K562 (cell line): ENCODE data around the gene PUSL1. TPM values are rescaled to one million over a fixed set of nuclear protein-coding genes. Genes with fewer than 3 reads are reported as not detected.

Experiments
- CBX2 ChIP-seq: fragments of 200-600 bp; sonication (generic); IDR thresholded peaks from one replicate; pipeline ENCODE4 v1.6.1; 2012; ENCODE audit warnings: mild to moderate bottlenecking, low read length, inconsistent platforms; ENCODE audit not compliant: insufficient read depth, poor library complexity, severe bottlenecking
- CCNT2 ChIP-seq: IDR thresholded peaks from 2 replicates; pipeline ENCODE4 v1.6.1; 2011; ENCODE audit warnings: borderline replicate concordance, low read depth, mild to moderate bottlenecking, moderate library complexity, mixed read lengths, low read length; ENCODE audit not compliant: insufficient read length; ENCODE audit errors: extremely low read depth
- CREB1 ChIP-seq, 2 experiments: sonication (generic) in 1 of 2; formaldehyde crosslinking in 1 of 2; IDR thresholded peaks; 2 replicates each; pipeline versions ENCODE4 v1.6.1 to v1.8.0; 2012 to 2022; ENCODE audit warnings: inconsistent platforms in 1 of 2, mild to moderate bottlenecking in 1 of 2, missing genetic modification reagents in 1 of 2, moderate library complexity in 1 of 2
- DIDO1 ChIP-seq: fragments of 450-650 bp; IDR thresholded peaks from 2 replicates; pipeline ENCODE4 v1.6.1; 2016; ENCODE audit warnings: low read depth, missing biosample characterization, missing genetic modification characterization
- EZH2 ChIP-seq: IDR thresholded peaks from 2 replicates; pipeline ENCODE4 v1.6.1; 2012; ENCODE audit warnings: low read depth, mild to moderate bottlenecking, inconsistent platforms, low read length, borderline replicate concordance
- FIP1L1 ChIP-seq: fragments of 200-400 bp; formaldehyde crosslinking; IDR thresholded peaks from 2 replicates; pipeline ENCODE4 v1.6.1; 2018; ENCODE audit warnings: mild to moderate bottlenecking, low read depth, low read length; ENCODE audit not compliant: poor library complexity, severe bottlenecking
- HNRNPL ChIP-seq: fragments of 200-400 bp; formaldehyde crosslinking; IDR thresholded peaks from 2 replicates; pipeline ENCODE4 v1.6.1; 2017; ENCODE audit warnings: low read depth, mild to moderate bottlenecking, low read length
- HNRNPUL1 ChIP-seq: fragments of 200-400 bp; formaldehyde crosslinking; IDR thresholded peaks from 2 replicates; pipeline ENCODE4 v1.6.1; 2017; ENCODE audit warnings: low read length
- IRF9 ChIP-seq: fragments of 450-650 bp; IDR thresholded peaks from 2 replicates; pipeline ENCODE4 v1.6.1; 2016; ENCODE audit warnings: missing biosample characterization, missing genetic modification characterization
- NFIX ChIP-seq: fragments of 250-450 bp; sonication (Bioruptor Pico); IDR thresholded peaks from 2 replicates; pipeline ENCODE4 v1.4.0; 2020; ENCODE audit warnings: low read depth, mild to moderate bottlenecking, moderate library complexity
- NR3C1 ChIP-seq: sonication (generic); formaldehyde crosslinking; IDR thresholded peaks from 2 replicates; pipeline ENCODE4 v1.8.1; 2022; ENCODE audit warnings: missing genetic modification reagents
- PBX2 ChIP-seq, 2 experiments: IDR thresholded peaks in 1 of 2; conservative IDR thresholded peaks in 1 of 2; 2 replicates each; pipeline ENCODE4 v1.6.1; 2016; ENCODE audit warnings: low read depth in 2 of 2, mild to moderate bottlenecking in 1 of 2, missing compliant biosample characterization in 1 of 2, missing genetic modification characterization in 1 of 2, moderate library complexity in 1 of 2
- RBM34 ChIP-seq: fragments of 200-400 bp; formaldehyde crosslinking; IDR thresholded peaks from 2 replicates; pipeline ENCODE4 v1.6.1; 2018; ENCODE audit warnings: low read length, borderline replicate concordance; ENCODE audit not compliant: insufficient read depth
- RHOXF2B ChIP-seq: fragments of 250-450 bp; sonication (Bioruptor Pico); conservative IDR thresholded peaks from 2 replicates; pipeline ENCODE4 v1.5.1; 2021
- SMAD3 ChIP-seq: fragments of 450-650 bp; formaldehyde crosslinking; conservative IDR thresholded peaks from 2 replicates; pipeline ENCODE4 v1.4.0; 2020; ENCODE audit warnings: mild to moderate bottlenecking
- SMARCB1 ChIP-seq: IDR thresholded peaks from 2 replicates; pipeline ENCODE4 v1.6.1; 2011; ENCODE audit warnings: improper control_type of control experiment, low read depth; ENCODE audit not compliant: insufficient read length
- SNRNP70 ChIP-seq: fragments of 200-400 bp; formaldehyde crosslinking; optimal IDR thresholded peaks from 2 replicates; pipeline ENCODE3; 2017; ENCODE audit warnings: low read depth, low read length
- ZC3H4 ChIP-seq: sonication (generic); formaldehyde crosslinking; IDR thresholded peaks from 2 replicates; pipeline ENCODE4 v1.9.0; 2021; ENCODE audit warnings: missing genetic modification reagents, borderline replicate concordance
- ZNF3 ChIP-seq: fragments of 250-450 bp; sonication (Bioruptor Pico); IDR thresholded peaks from 2 replicates; pipeline ENCODE4 v1.5.0; 2021; ENCODE audit warnings: mild to moderate bottlenecking, moderate library complexity
- ZNF354B ChIP-seq: fragments of 250-450 bp; sonication (Bioruptor Pico); IDR thresholded peaks from 2 replicates; pipeline ENCODE4 v1.4.0; 2020
- ZNF511 ChIP-seq: sonication (generic); formaldehyde crosslinking; IDR thresholded peaks from 2 replicates; pipeline ENCODE4 v1.8.0; 2022; ENCODE audit warnings: mild to moderate bottlenecking, missing genetic modification reagents
- ZNF699 ChIP-seq: fragments of 250-450 bp; sonication (Bioruptor Pico); IDR thresholded peaks from 2 replicates; pipeline ENCODE4 v1.8.0; 2021; ENCODE audit warnings: mild to moderate bottlenecking, moderate library complexity; ENCODE audit not compliant: insufficient replicate concordance
- ZNF717 ChIP-seq: fragments of 250-450 bp; sonication (Bioruptor Pico); IDR thresholded peaks from 2 replicates; pipeline ENCODE4 v1.5.0; 2021
- polyA plus RNA-seq, 8 experiments: library from polyadenylated mRNA; depleted of rRNA in 4 of 8; stranded (reverse) in 5 of 8; unstranded in 3 of 8; fragments of >200 nt; fragmentation: Nextera tagmentation in 2 of 8; fragmentation: Illumina TruSeq in 1 of 8; extraction: Ambion mirVana in 2 of 8; extraction: Trizol in 1 of 8; gene quantifications; 2 replicates each; pipeline versions ENCODE4 v1.2.1 to v1.2.3, GENCODE V29; 2011 to 2014; ENCODE audit warnings: inconsistent platforms in 1 of 8, missing spikeins in 1 of 8
- total RNA-seq, 7 experiments: library from RNA; depleted of rRNA in 6 of 7; stranded (reverse); fragments of >200 nt in 6 of 7; fragmentation: Illumina TruSeq in 2 of 7; extraction: Trizol in 2 of 7; gene quantifications; 2 replicates each; pipeline versions ENCODE4 v1.2.1 to v1.2.3, GENCODE V29; 2011 to 2021; ENCODE audit warnings: low replicate concordance in 1 of 7

The PUSL1 gene
- total and polyA plus RNA-seq, 9 of the 15 experiments (the other 6 are each of a cell fraction or from before 2014, with no cell fraction given), result 0.62 to 86.9 (median 13.6) TPM

DNA sequence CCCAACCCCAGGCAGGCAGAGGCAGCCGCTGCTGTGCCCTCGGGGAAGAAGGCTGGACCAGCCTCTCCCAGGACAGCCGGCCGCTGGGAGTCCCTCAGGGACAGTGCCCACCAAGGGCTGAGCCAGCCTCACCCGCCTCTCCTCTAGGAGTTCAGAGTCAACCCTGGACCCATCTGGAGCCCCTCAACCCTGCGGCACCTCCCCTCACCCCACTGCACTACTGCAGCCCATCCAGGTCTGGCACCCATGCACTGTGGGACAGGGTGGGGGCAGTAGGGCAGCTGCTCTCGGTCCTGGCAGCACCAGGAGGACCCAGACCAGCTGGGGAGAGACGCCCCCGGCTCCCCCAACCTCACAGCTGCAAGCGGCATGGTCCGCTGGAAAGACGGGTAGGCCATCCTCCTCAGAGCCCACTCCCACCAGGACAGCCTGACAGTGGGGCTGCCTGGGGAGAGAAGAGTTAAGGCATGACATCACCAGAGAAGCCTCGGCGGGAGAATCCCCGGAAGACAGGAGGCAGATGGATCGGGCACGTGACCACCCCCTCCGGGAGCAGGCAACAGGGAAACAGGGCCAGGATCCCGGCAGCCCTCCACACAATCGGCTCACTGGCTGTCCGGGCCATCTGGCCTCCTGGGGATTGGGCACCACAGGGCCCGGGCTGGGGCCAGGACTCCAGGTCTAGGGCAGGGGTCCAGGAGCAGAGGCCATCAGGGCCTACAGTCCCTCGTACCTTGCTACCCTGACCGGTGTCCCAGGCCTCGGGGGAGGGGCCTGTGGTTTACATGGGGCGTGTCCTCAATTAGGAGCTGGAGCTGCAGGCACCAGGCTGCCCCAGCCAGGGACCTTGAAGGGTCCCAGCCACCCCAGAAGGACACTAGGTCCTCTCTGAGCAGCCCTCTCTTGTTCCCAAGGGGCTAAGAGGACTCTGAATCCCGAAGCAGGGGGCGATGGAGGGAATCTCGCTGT is 3.8 kb upstream of the PUSL1 start (continued):
- no peak for TF ChIP-seq SMAD3 (CRISPR knock-in tag)
- no peak for TF ChIP-seq ZNF699 (CRISPR knock-in tag)
- no peak for TF ChIP-seq SMARCB1
- TF ChIP-seq SNRNP70, result no peak
- TF ChIP-seq DIDO1, result no peak
- TF ChIP-seq CCNT2, result no peak
- no peak for TF ChIP-seq NR3C1
- no peak for TF ChIP-seq IRF9 (tag)
- no peak for TF ChIP-seq RBM34
- TF ChIP-seq FIP1L1, result no peak
- no peak for TF ChIP-seq EZH2
- TF ChIP-seq CREB1 (IDR thresholded peaks at IDR 0.05), result no peak
- TF ChIP-seq CREB1 (CRISPR knock-in tag; IDR thresholded peaks at IDR 0.05), result 0 out of 2 replicates have a peak, but pooled peaks have one; percentile 44
- TF ChIP-seq HNRNPL, result no peak
- no peak for TF ChIP-seq ZNF354B (CRISPR knock-in tag)
- TF ChIP-seq PBX2 (CRISPR knock-in tag; IDR thresholded peaks at IDR 0.05; ENCODE audit: low read depth), result no peak
- no peak for TF ChIP-seq PBX2 (tag; conservative IDR thresholded peaks at IDR 0.05; ENCODE audit: low read depth)
- TF ChIP-seq ZNF717, result no peak
- TF ChIP-seq ZC3H4 (CRISPR knock-in tag), result no peak
- no peak for TF ChIP-seq CBX2
- TF ChIP-seq ZNF3, result no peak
- no peak for TF ChIP-seq HNRNPUL1
- no peak for TF ChIP-seq ZNF511
- TF ChIP-seq RHOXF2B (CRISPR knock-in tag), result no peak
- TF ChIP-seq NFIX (CRISPR knock-in tag), result no peak
